Right lobe of liver (tissue), 4 donors: ENCODE measurements around the gene ASZ1.

Experiments used
- CTCF ChIP-seq, 4 donors: fragments of 200-600 bp in 3 of 4; fragments of 450-650 bp in 1 of 4; IDR thresholded peaks; one replicate each; pipeline versions ENCODE4 v1.5.1 to v1.8.0; 2016 to 2022; ENCODE audit warnings: antibody characterized with exemption in 4 of 4, mild to moderate bottlenecking in 2 of 4
- POLR2A ChIP-seq: fragments of 450-650 bp; IDR thresholded peaks from one replicate; pipeline ENCODE4 v1.6.1; 2017; ENCODE audit warnings: antibody characterized with exemption, mild to moderate bottlenecking
- donor health status: DM: no; HTN: no; CAD: no.
- donor health status: DM: no; HTN: no; CAD: no.
- donor health status: DM: no; HTN: yes; CAD: no.

GRCh38 chr7:117402109-117402508, 25.2 kb downstream of the ASZ1 start:
- TF ChIP-seq CTCF (IDR thresholded peaks at IDR 0.05) (no peak), POLR2A (no peak)
